ENCODE data around the gene PSAP.

DNA sequence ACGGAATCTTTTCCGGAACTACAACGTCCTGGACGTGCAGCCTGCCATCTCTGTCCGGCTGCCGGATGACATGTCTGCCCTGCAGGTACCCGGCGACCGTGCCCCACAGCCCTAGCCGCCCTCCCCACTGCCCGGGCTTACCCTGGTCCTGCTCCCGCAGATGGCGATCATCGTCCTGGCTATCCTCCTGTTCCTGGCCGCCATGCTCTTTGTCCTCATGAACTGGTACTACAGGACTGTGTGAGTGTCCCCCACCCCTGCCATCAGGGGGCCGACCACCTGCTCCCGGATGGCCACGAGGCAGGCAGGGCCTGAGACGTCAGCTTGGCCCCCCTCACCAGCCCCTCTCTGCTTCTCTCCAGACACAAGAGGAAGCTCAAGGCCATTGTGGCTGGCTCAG is 39.7 kb downstream of the PSAP start:
- TF ChIP-seq, protein P1, sequence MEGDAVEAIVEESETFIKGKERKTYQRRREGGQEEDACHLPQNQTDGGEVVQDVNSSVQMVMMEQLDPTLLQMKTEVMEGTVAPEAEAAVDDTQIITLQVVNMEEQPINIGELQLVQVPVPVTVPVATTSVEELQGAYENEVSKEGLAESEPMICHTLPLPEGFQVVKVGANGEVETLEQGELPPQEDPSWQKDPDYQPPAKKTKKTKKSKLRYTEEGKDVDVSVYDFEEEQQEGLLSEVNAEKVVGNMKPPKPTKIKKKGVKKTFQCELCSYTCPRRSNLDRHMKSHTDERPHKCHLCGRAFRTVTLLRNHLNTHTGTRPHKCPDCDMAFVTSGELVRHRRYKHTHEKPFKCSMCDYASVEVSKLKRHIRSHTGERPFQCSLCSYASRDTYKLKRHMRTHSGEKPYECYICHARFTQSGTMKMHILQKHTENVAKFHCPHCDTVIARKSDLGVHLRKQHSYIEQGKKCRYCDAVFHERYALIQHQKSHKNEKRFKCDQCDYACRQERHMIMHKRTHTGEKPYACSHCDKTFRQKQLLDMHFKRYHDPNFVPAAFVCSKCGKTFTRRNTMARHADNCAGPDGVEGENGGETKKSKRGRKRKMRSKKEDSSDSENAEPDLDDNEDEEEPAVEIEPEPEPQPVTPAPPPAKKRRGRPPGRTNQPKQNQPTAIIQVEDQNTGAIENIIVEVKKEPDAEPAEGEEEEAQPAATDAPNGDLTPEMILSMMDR (IDR thresholded peaks at IDR 0.05 in 8 of 11, conservative IDR thresholded peaks at IDR 0.05 in 3 of 11), result no peak
- peak; percentile 17 to 56 (median 42) for TF ChIP-seq POLR2AphosphoS5 (IDR thresholded peaks at IDR 0.05)

Data from spleen (tissue), 7 donors.